Liver (tissue), 9 donors: ENCODE data around the gene DST. TPM values are rescaled to one million over a fixed set of nuclear protein-coding genes. Genes with fewer than 3 reads are reported as not detected.

Experiments used
- DNase-seq: peaks from one replicate; pipeline ENCODE4 v3.0.0-alpha.2; 2017; ENCODE audit warnings: low spot score
- H3K27ac ChIP-seq, 2 donors: one replicate each; pipeline ENCODE4 v1.7.0; 2013; ENCODE audit warnings: inconsistent platforms in 2 of 2, low read length in 2 of 2, control low read depth in 1 of 2, low read depth in 1 of 2, mild to moderate bottlenecking in 1 of 2
- H3K27me3 ChIP-seq, 4 donors: one replicate each; pipeline versions ENCODE4 v1.6.1 to v1.7.0; 2013; ENCODE audit warnings: low read length in 3 of 4, inconsistent platforms in 1 of 4, mild to moderate bottlenecking in 1 of 4, moderate library complexity in 1 of 4; ENCODE audit not compliant: control insufficient read depth in 4 of 4, insufficient read depth in 4 of 4
- H3K36me3 ChIP-seq, 4 donors: one replicate each; pipeline versions ENCODE4 v1.6.1 to v1.7.0; 2013; ENCODE audit warnings: low read length in 3 of 4, mild to moderate bottlenecking in 3 of 4, low read depth in 1 of 4, moderate library complexity in 1 of 4; ENCODE audit not compliant: control insufficient read depth in 4 of 4, insufficient read depth in 3 of 4
- H3K4me1 ChIP-seq, 4 donors: one replicate each; pipeline versions ENCODE4 v1.6.1 to v1.7.0; 2013; ENCODE audit warnings: low read length in 3 of 4, mild to moderate bottlenecking in 3 of 4, moderate library complexity in 1 of 4; ENCODE audit not compliant: control insufficient read depth in 4 of 4, insufficient read depth in 4 of 4
- H3K4me3 ChIP-seq, 3 donors: one replicate each; pipeline versions ENCODE4 v1.6.1 to v1.7.0; 2013; ENCODE audit warnings: low read length in 3 of 3, control low read depth in 1 of 3, low read depth in 1 of 3, mild to moderate bottlenecking in 1 of 3
- H3K9ac ChIP-seq, 2 donors: one replicate each; pipeline ENCODE4 v1.7.0; 2013; ENCODE audit warnings: low read length in 2 of 2, mild to moderate bottlenecking in 2 of 2, moderate library complexity in 2 of 2, control low read depth in 1 of 2, low read depth in 1 of 2
- H3K9me3 ChIP-seq, 4 donors: one replicate each; pipeline versions ENCODE4 v1.6.1 to v1.7.0; 2013; ENCODE audit warnings: low read length in 3 of 4; ENCODE audit not compliant: control insufficient read depth in 4 of 4
- EGR1 ChIP-seq, 2 donors: IDR thresholded peaks; 2 replicates each; pipeline ENCODE4 v1.6.1; 2016 to 2018; ENCODE audit warnings: antibody characterized with exemption in 2 of 2, low read depth in 2 of 2
- FOXA1 ChIP-seq: IDR thresholded peaks from 2 replicates; pipeline ENCODE4 v1.6.1; 2016; ENCODE audit warnings: antibody characterized with exemption
- FOXA2 ChIP-seq: IDR thresholded peaks from 2 replicates; pipeline ENCODE4 v1.6.1; 2016; ENCODE audit warnings: antibody characterized with exemption
- GABPA ChIP-seq, 2 donors: IDR thresholded peaks in 1 of 2; conservative IDR thresholded peaks in 1 of 2; 2 replicates each; pipeline ENCODE4 v1.6.1; 2016; ENCODE audit warnings: antibody characterized with exemption in 2 of 2, mild to moderate bottlenecking in 1 of 2, moderate library complexity in 1 of 2
- HNF4A ChIP-seq, 2 donors: conservative IDR thresholded peaks; 2 replicates each; pipeline ENCODE4 v1.6.1; 2016; ENCODE audit warnings: antibody characterized with exemption in 2 of 2, mild to moderate bottlenecking in 2 of 2
- HNF4G ChIP-seq: IDR thresholded peaks from 2 replicates; pipeline ENCODE4 v1.6.1; 2016; ENCODE audit warnings: antibody characterized with exemption
- RAD21 ChIP-seq, 2 donors: IDR thresholded peaks; 2 replicates each; pipeline ENCODE4 v1.6.1; 2016; ENCODE audit warnings: antibody characterized with exemption in 2 of 2, mild to moderate bottlenecking in 2 of 2
- RXRA ChIP-seq, 2 donors: IDR thresholded peaks; 2 replicates each; pipeline ENCODE4 v1.6.1; 2017 to 2018; ENCODE audit warnings: antibody characterized with exemption in 2 of 2, mild to moderate bottlenecking in 1 of 2
- SP1 ChIP-seq: IDR thresholded peaks from 2 replicates; pipeline ENCODE4 v1.6.1; 2018; ENCODE audit warnings: antibody characterized with exemption, mild to moderate bottlenecking
- TAF1 ChIP-seq: conservative IDR thresholded peaks from 2 replicates; pipeline ENCODE4 v1.6.1; 2016; ENCODE audit warnings: antibody characterized with exemption, mild to moderate bottlenecking
- YY1 ChIP-seq: IDR thresholded peaks from 2 replicates; pipeline ENCODE4 v1.6.1; 2016; ENCODE audit warnings: antibody characterized with exemption, mild to moderate bottlenecking
- whole genome bisulfite sequencing: extraction: QIAGEN DNeasy Blood & Tissue Kit; methylation state at CpG from one replicate; pipeline ENCODE4 v1.1.7; 2013; 5-methylcytosine and 5-hydroxymethylcytosine counted together
- polyA plus RNA-seq, 2 donors: library from polyadenylated mRNA; stranded (reverse) in 1 of 2; unstranded in 1 of 2; fragments of 200-250 nt in 1 of 2; fragments of >200 nt in 1 of 2; fragmentation: Nextera tagmentation in 1 of 2; extraction: Ambion mirVana in 1 of 2; gene quantifications; one replicate each; pipeline versions ENCODE4 v1.2.1 to v1.2.3, GENCODE V29; 2013 to 2015
- total RNA-seq, 2 donors: library from RNA; depleted of rRNA; stranded (reverse); fragments of >200 nt; gene quantifications; one replicate each; pipeline ENCODE4 v1.2.3, GENCODE V29; 2014
- TF ChIP-seq, protein P1 (sequence below): IDR thresholded peaks from 2 replicates; pipeline ENCODE4 v1.6.1; 2016; ENCODE audit warnings: antibody characterized with exemption
- TF ChIP-seq, protein P2 (sequence below): IDR thresholded peaks from 2 replicates; pipeline ENCODE4 v1.6.1; 2016; ENCODE audit warnings: antibody characterized with exemption, mild to moderate bottlenecking
- TF ChIP-seq, protein P3 (sequence below): IDR thresholded peaks from 2 replicates; pipeline ENCODE4 v1.6.1; 2016; ENCODE audit warnings: antibody characterized with exemption
- donor health status: healthy.
- donor health status: healthy.
- donor health status: healthy.
- donor health status: healthy.
- donor health status: healthy.

The DST gene
- total and polyA plus RNA-seq, 4 donors, result 30.5 to 234 (median 86.7) TPM

DNA sequence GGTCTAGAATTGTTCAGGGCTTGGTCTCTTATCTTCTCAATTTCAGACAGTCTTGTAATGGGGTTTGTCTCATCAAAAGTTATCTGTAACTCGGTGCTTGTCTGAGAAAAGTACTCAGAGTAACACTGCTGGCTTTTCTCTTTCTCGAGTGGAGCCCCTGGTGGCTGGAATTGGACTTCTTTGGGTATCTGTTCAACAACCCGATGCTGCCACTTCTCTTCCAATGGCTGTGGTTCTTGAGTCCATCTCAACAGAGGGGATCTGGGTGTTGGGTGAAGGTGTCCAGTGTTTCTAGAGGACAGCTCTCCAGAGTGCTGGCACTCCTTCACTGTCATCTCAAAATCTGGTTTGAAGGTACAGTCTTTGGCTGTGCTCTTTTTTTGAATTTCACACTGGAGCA, 24.6 kb downstream of the DST start:
- 96% methylated on average over 3 of the region's 3 CpGs for WGBS
- no peaks in the 10 kb centered on the region for H3K9me3 ChIP-seq
- no peak for TF ChIP-seq FOXA1
- TF ChIP-seq EGR1 (IDR thresholded peaks at IDR 0.05; ENCODE audit: low read depth in 2 of 2), result no peak
- TF ChIP-seq FOXA2, result no peak
- TF ChIP-seq GABPA (IDR thresholded peaks at IDR 0.05 in 1 of 2, conservative IDR thresholded peaks at IDR 0.05 in 1 of 2), result no peak
- TF ChIP-seq, protein P1, sequence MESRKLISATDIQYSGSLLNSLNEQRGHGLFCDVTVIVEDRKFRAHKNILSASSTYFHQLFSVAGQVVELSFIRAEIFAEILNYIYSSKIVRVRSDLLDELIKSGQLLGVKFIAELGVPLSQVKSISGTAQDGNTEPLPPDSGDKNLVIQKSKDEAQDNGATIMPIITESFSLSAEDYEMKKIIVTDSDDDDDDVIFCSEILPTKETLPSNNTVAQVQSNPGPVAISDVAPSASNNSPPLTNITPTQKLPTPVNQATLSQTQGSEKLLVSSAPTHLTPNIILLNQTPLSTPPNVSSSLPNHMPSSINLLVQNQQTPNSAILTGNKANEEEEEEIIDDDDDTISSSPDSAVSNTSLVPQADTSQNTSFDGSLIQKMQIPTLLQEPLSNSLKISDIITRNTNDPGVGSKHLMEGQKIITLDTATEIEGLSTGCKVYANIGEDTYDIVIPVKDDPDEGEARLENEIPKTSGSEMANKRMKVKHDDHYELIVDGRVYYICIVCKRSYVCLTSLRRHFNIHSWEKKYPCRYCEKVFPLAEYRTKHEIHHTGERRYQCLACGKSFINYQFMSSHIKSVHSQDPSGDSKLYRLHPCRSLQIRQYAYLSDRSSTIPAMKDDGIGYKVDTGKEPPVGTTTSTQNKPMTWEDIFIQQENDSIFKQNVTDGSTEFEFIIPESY, result no peak
- no peak for TF ChIP-seq TAF1
- no peak for TF ChIP-seq HNF4G
- TF ChIP-seq, protein P2, sequence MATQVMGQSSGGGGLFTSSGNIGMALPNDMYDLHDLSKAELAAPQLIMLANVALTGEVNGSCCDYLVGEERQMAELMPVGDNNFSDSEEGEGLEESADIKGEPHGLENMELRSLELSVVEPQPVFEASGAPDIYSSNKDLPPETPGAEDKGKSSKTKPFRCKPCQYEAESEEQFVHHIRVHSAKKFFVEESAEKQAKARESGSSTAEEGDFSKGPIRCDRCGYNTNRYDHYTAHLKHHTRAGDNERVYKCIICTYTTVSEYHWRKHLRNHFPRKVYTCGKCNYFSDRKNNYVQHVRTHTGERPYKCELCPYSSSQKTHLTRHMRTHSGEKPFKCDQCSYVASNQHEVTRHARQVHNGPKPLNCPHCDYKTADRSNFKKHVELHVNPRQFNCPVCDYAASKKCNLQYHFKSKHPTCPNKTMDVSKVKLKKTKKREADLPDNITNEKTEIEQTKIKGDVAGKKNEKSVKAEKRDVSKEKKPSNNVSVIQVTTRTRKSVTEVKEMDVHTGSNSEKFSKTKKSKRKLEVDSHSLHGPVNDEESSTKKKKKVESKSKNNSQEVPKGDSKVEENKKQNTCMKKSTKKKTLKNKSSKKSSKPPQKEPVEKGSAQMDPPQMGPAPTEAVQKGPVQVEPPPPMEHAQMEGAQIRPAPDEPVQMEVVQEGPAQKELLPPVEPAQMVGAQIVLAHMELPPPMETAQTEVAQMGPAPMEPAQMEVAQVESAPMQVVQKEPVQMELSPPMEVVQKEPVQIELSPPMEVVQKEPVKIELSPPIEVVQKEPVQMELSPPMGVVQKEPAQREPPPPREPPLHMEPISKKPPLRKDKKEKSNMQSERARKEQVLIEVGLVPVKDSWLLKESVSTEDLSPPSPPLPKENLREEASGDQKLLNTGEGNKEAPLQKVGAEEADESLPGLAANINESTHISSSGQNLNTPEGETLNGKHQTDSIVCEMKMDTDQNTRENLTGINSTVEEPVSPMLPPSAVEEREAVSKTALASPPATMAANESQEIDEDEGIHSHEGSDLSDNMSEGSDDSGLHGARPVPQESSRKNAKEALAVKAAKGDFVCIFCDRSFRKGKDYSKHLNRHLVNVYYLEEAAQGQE, result no peak
- no peak for TF ChIP-seq SP1
- TF ChIP-seq HNF4A (conservative IDR thresholded peaks at IDR 0.05), result no peak
- no peak for TF ChIP-seq RAD21 (IDR thresholded peaks at IDR 0.05)

DNA sequence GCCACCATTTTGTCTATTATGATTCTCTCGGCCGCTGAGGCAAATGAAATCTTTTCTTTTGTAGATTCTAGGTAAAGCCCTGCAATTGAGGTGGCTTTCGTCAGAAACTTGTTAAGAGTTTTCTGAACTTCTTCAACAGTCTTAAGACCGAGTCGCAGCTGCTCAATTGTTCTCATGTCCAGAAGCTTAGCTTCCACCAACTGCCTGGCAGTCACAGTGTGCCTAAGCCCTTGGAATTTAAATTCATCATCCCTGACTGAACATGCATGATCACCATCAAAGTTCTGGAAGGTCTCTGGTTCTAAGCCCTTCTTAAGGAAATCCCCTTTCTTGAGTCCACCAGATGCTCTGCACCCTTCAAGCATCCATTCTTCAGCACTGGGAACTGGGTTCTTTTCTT, 25.7 kb downstream of the DST start:
- Histone ChIP-seq H3K4me1 (no peaks in the 10 kb centered on the region), H3K27me3 (no peaks in the 10 kb centered on the region), H3K27ac (no peak overlapping the region), H3K9me3 (no peaks in the 10 kb centered on the region), H3K9ac (no peak overlapping the region), H3K4me3 (no peak overlapping the region), H3K36me3 (peaks cover 8 to 66% (median 51%) of the 10 kb centered on the region in 4 donors)
- no peak for DNase-seq
- TF ChIP-seq, protein P3, sequence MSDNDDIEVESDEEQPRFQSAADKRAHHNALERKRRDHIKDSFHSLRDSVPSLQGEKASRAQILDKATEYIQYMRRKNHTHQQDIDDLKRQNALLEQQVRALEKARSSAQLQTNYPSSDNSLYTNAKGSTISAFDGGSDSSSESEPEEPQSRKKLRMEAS, result no peak
- TF ChIP-seq, protein P1, result no peak
- TF ChIP-seq FOXA2 (no peak), SP1 (no peak), YY1 (no peak), RXRA (IDR thresholded peaks at IDR 0.05) (no peak)
- TF ChIP-seq, protein P2, result no peak
- 98% methylated on average over 5 of the region's 5 CpGs for WGBS

More for the DNA sequence above, 24.6 kb downstream of the DST start:
- no peaks in the 10 kb centered on the region for H3K27me3 ChIP-seq
- no peak overlapping the region for H3K4me3 ChIP-seq
- H3K9ac ChIP-seq, result no peak overlapping the region
- H3K4me1 ChIP-seq, result no peaks in the 10 kb centered on the region
- H3K36me3 ChIP-seq, result peaks cover 6 to 70% (median 51%) of the 10 kb centered on the region in 4 donors
- DNase-seq, result no peak
- no peak overlapping the region for H3K27ac ChIP-seq
